BJ (cell line): ENCODE measurements around the gene SCP2. TPM values are rescaled to one million over a fixed set of nuclear protein-coding genes. Genes with fewer than 3 reads are reported as not detected.

Experiments
- CTCF ChIA-PET: fragments of 350-600 bp; formaldehyde crosslinking; extraction: SDS; loops from one replicate; lab custom pipeline; 2021; ENCODE audit warnings: antibody characterized with exemption, inconsistent platforms; lab: Yijun Ruan, JAX
- POLR2A ChIA-PET: fragments of 300-600 bp; sonication (Branson Sonifier 250); formaldehyde crosslinking; extraction: SDS; loops from one replicate; lab custom pipeline; 2021; ENCODE audit warnings: antibody characterized with exemption; lab: Charles Lee
- DNase-seq: peaks from one replicate; pipeline ENCODE4 v3.0.0-alpha.2; 2011; ENCODE audit warnings: low read depth
- H3K27me3 ChIP-seq: 2 replicates; pipeline ENCODE4 v1.6.0; 2011; ENCODE audit warnings: low read length; ENCODE audit not compliant: control insufficient read depth, insufficient read depth
- H3K36me3 ChIP-seq: 2 replicates; pipeline ENCODE4 v1.5.1; 2011; ENCODE audit warnings: low read length; ENCODE audit not compliant: control insufficient read depth, insufficient read depth
- H3K4me3 ChIP-seq: 2 replicates; pipeline ENCODE4 v1.5.1; 2011; ENCODE audit warnings: low read depth, mild to moderate bottlenecking, control low read depth, low read length
- polyA plus RNA-seq: library from polyadenylated mRNA; depleted of rRNA; stranded (reverse); fragments of >200 nt; gene quantifications from 2 replicates; pipeline ENCODE4 v1.2.3, GENCODE V29; 2011
- TF ChIP-seq, protein P1 (sequence below): IDR thresholded peaks from 2 replicates; pipeline ENCODE4 v1.5.1; 2011; ENCODE audit warnings: low read depth, mild to moderate bottlenecking, control low read depth, inconsistent platforms, low read length, moderate library complexity; ENCODE audit not compliant: insufficient read depth

SCP2 gene
- polyA plus RNA-seq, 1 experiment = 50.0 TPM

DNA sequence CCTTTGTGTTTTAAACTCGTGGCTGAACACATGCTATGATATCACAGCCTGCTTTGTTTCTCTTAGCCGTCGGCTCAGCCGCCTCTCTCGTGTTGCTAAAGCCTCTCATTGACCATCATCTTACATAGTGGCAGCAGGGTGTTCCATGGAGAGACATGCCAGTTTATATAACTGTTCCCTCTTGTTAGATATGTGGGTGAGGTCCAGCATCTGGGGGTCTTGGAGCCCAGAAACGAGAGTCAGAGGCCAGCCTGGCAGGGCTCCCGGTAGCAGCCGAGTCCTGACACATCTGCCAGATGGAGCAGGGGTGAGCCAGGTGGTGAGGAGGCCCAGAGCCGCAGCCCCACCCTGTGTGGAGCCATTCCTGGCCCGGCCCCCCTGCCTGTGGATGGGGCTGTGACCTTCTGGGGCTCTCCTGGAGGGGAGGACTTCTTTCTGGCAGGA is 146.8 kb downstream of the SCP2 start:
- H3K4me3 ChIP-seq = no peak overlapping the region
- no peak for DNase-seq
- TF ChIP-seq, protein P1, sequence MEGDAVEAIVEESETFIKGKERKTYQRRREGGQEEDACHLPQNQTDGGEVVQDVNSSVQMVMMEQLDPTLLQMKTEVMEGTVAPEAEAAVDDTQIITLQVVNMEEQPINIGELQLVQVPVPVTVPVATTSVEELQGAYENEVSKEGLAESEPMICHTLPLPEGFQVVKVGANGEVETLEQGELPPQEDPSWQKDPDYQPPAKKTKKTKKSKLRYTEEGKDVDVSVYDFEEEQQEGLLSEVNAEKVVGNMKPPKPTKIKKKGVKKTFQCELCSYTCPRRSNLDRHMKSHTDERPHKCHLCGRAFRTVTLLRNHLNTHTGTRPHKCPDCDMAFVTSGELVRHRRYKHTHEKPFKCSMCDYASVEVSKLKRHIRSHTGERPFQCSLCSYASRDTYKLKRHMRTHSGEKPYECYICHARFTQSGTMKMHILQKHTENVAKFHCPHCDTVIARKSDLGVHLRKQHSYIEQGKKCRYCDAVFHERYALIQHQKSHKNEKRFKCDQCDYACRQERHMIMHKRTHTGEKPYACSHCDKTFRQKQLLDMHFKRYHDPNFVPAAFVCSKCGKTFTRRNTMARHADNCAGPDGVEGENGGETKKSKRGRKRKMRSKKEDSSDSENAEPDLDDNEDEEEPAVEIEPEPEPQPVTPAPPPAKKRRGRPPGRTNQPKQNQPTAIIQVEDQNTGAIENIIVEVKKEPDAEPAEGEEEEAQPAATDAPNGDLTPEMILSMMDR = no peak
- no peaks in the 10 kb centered on the region for H3K27me3 ChIP-seq
- H3K36me3 ChIP-seq = peaks cover 32% of the 10 kb centered on the region
- ChIA-PET POLR2A (no interaction called here), CTCF (interaction anchor here (1.2 kb wide), 1 partner anchor 48 kb away, joined by 3 read pairs; no protein-coding TSS in a partner anchor)

DNA sequence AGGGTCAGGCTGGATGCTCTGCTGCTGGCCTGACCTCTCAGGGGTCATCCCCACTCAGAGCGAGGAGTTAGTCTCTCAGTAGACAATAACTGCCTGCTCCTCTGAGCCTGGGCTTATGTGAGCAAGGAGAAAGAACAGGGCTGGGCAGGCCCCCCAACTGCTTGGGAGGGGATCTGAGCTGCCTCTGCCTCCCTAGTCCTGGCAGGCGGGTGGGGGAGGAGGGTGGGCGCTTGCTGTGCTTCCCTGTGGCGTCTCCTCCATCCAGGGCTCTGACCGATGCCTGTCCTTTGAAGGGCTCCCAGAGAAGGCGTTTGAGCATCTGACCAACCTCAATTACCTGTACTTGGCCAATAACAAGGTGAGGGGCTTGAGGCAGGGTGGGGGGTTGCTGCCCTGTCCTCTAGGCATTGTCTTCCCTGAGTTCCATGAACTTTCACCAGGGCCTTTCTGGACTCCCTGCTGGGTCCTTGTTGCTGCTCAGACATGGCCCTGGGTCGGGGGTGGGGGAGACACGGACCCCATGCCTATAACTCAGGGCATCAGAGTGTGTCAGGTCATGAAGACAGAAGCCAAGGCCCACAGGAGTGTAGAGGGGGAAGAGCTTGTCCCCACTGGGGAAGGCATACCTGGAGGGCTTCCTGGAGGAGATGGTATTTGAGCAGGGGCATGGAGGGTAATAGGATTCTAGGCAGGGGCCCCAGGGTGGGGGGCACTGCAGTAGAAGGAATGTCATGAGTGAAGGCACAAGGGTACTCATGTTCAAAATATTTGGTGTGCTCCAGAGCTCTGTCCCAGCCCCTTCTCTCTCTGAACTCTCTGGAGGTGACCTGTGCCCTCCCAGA is 147.5 kb downstream of the SCP2 start:
- Histone ChIP-seq H3K4me3 (no peak overlapping the region), H3K36me3 (peaks cover 37% of the 10 kb centered on the region), H3K27me3 (no peaks in the 10 kb centered on the region)
- DNase-seq = no peak
- ChIA-PET POLR2A (no interaction called here), CTCF (interaction anchor here (0.5 kb wide), 1 partner anchor 673 kb away, joined by 3 read pairs; no protein-coding TSS in a partner anchor)
- TF ChIP-seq, protein P1 = no peak

DNA sequence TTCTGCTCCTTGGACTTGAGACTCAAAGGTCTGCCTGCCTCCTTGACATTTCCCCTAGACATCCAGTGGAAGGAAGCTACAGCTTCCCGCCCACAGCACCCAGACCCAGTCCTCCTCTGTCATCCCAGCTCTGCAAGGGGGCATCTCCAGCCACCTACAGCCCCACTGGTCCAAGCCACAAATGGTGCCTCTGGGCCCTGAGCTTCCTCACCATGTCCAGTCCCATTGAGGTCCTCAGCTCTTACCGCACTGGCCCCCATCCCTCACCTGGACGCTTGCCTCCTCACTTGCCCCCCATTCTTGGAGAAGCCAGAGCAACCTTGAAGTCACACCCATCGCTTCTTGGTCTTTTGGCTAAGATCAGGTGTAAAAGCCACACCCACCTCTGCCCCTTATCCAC is 148.1 kb downstream of the SCP2 start:
- POLR2A ChIA-PET = no interaction called here
- no peak overlapping the region for H3K4me3 ChIP-seq
- H3K36me3 ChIP-seq = peaks cover 36% of the 10 kb centered on the region
- CTCF ChIA-PET = interaction anchor here (0.5 kb wide), 1 partner anchor 674 kb away, joined by 3 read pairs; no protein-coding TSS in a partner anchor
- TF ChIP-seq, protein P1 = no peak
- DNase-seq = no peak
- no peaks in the 10 kb centered on the region for H3K27me3 ChIP-seq

DNA sequence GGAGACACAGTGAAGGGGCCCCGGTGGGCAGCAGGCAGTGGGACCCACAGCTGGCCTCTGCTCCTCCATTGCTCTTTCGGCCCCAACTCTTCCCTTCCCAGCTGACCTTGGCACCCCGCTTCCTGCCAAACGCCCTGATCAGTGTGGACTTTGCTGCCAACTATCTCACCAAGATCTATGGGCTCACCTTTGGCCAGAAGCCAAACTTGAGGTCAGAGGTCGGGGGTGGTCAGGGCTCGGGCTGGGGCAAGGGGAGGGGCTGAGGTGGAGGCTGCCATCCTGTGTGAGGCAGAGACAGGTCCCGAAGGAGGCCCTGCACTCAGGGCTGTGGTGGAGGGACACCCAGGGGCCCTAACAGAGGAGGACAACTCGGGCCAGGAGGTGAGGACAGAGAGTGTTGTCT is 148.7 kb downstream of the SCP2 start:
- CTCF ChIA-PET = no interaction called here
- TF ChIP-seq, protein P1 = no peak
- Histone ChIP-seq H3K27me3 (no peaks in the 10 kb centered on the region), H3K4me3 (no peak overlapping the region), H3K36me3 (peaks cover 36% of the 10 kb centered on the region)
- POLR2A ChIA-PET = no interaction called here
- DNase-seq = no peak

DNA sequence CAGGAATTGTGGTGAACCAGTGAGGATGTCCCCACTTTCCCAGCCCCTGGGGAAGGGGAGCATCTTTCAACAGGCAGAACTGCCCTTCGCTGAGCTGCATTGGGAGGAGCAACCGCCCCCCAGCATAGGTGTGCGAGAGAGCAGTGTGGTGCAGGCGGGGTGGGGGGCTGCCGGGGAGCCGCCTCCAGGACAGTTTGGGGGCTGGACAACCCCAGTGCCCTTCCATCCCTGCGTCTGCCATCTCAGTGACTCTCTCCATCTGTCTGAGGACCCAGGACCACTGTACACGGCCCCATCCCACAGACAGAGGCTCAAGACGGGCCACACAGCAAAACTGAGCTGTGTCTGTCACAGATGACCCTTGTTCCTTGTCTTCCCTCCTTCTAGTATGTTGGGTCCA is 149.1 kb downstream of the SCP2 start:
- peaks cover 38% of the 10 kb centered on the region for H3K36me3 ChIP-seq
- ChIA-PET POLR2A (no interaction called here), CTCF (no interaction called here)
- no peaks in the 10 kb centered on the region for H3K27me3 ChIP-seq
- no peak overlapping the region for H3K4me3 ChIP-seq
- TF ChIP-seq, protein P1 = no peak
- no peak for DNase-seq
